Mammary epithelial cell (primary cell): ENCODE measurements around the gene CYGB.

Source experiments
- CTCF ChIP-seq, 2 donors: IDR thresholded peaks in 1 of 2; conservative IDR thresholded peaks in 1 of 2; 2 replicates each; pipeline ENCODE4 v1.5.1; 2011 to 2012; ENCODE audit warnings: inconsistent platforms in 2 of 2, low read length in 2 of 2, mild to moderate bottlenecking in 2 of 2, control low read depth in 1 of 2, low read depth in 1 of 2; ENCODE audit not compliant: insufficient read depth in 1 of 2; ENCODE audit errors: extremely low read depth in 1 of 2
- EZH2 ChIP-seq: IDR thresholded peaks from 2 replicates; pipeline ENCODE4 v1.6.1; 2012; ENCODE audit warnings: low read length, inconsistent platforms, borderline replicate concordance

- TF ChIP-seq CTCF (conservative IDR thresholded peaks at IDR 0.05 in 1 of 2, IDR thresholded peaks at IDR 0.05 in 1 of 2; ENCODE audit: extremely low read depth in 1 of 2, insufficient read depth in 1 of 2, low read depth in 1 of 2, low read length in 2 of 2), result no peak
- TF ChIP-seq EZH2, result no peak
Observed at GRCh38 chr17:76570457-76570856, 32.9 kb upstream of the CYGB start.
